Activated B cell treated with CpG ODN at 0.5 μM for 24 hours (primary cell): ENCODE measurements around the gene RFNG. TPM values are rescaled to one million over a fixed set of nuclear protein-coding genes. Genes with fewer than 3 reads are reported as not detected.

Experiments
- ATAC-seq: fragments of 200-7000 bp; cut with Tn5 transposase; one replicate; pipeline ENCODE4 v1.10.0; 2021; ENCODE audit warnings: low read depth, mild to moderate bottlenecking, moderate library complexity
- CTCF ChIA-PET: fragments of 350-600 bp; sonication (Branson Sonifier 250); formaldehyde crosslinking; loops from one replicate; lab custom pipeline; 2021; ENCODE audit warnings: antibody characterized with exemption; lab: Charles Lee
- POLR2A ChIA-PET: fragments of 350-600 bp; sonication (Branson Sonifier 250); formaldehyde crosslinking; loops from one replicate; lab custom pipeline; 2021; ENCODE audit warnings: antibody characterized with exemption; lab: Charles Lee
- DNase-seq: peaks from one replicate; pipeline ENCODE4 v3.0.0; 2022
- H3K27ac Mint-ChIP-seq: one replicate; pipeline ENCODE4 v1.8.0; 2020; ENCODE audit warnings: mixed read lengths
- H3K27me3 Mint-ChIP-seq: one replicate; pipeline ENCODE4 v1.8.0; 2021; ENCODE audit warnings: mixed read lengths
- H3K36me3 Mint-ChIP-seq: one replicate; pipeline ENCODE4 v1.8.0; 2021; ENCODE audit warnings: low read depth, mixed read lengths
- H3K4me1 Mint-ChIP-seq: one replicate; pipeline ENCODE4 v1.8.0; 2021; ENCODE audit warnings: mixed read lengths
- H3K4me3 Mint-ChIP-seq: one replicate; pipeline ENCODE4 v1.8.0; 2020; ENCODE audit warnings: mild to moderate bottlenecking, mixed read lengths
- H3K9me3 Mint-ChIP-seq: one replicate; pipeline ENCODE4 v1.8.0; 2020; ENCODE audit warnings: mixed read lengths
- intact Hi-C: fragments of 100-400 bp; cut with micrococcal nuclease; formaldehyde crosslinking; loops from one replicate; pipeline ENCODE4 v1.15.1; 2024
- total RNA-seq: library from RNA; stranded (reverse); gene quantifications from 2 replicates; pipeline ENCODE4 v1.2.3, GENCODE V29; 2022
- TF ChIP-seq, protein P1 (sequence below): fragments of 200-600 bp; IDR thresholded peaks from one replicate; pipeline ENCODE4 v1.8.0; 2022; ENCODE audit warnings: antibody characterized with exemption, mild to moderate bottlenecking

RFNG gene
- total RNA-seq, 1 donor from 2014 or later: 18.7 TPM

DNA sequence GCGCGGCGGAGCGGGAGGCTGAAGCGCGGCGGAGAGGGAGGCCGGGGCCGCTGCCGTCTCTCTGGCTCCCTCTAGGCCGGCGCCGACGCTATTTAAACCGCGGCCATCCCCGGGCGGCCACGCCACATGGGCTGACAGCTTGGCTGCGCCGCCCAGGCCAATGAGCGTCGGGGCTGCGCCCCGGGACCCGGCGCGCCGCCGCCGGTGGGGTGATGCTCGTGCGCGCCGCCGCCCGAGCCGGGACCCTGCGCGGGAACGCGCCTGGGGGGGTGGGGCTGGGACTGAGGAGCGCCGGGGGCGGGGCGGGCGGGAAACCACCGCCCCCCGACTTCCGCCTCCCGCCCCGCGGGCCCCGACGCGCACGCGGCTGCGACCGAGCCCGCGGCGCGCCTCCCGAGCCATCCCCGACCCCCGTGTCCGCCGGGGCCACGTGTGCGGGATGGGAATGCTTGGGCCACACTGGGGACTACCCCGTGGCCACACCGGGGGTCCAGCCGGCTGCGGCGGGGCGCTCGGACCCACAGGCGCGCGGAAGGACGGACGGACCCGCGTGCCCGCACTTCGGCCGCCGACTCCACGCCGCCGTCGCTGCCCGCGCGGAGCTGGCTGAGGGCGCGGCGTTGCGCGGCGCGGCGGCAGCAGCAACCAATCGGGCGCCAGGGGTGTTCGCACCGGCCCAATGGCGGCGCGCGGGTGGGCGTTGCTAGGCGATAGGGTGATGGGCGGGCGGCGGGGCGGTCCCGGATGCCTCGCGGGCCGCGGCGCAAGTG, 46.7 kb upstream of the RFNG start, which contains the start of gene FASN:
Gene FASN, minus strand, starts transcription at position 68 of the 770 bp plus-strand sequence. CDS start 1,791 bp downstream, outside the sequence.
- intact Hi-C loops: loop anchor here (1.0 to 10.0 kb wide), 11 partner anchors 33 to 654 kb away; partner anchors contain the start of genes ACTG1, ASPSCR1, DCXR and DUS1L
- ATAC-seq: peak; percentile 78

GRCh38 chr17:82097919-82098168, 46.2 kb upstream of the RFNG start:
- H3K36me3 Mint-ChIP-seq: peaks cover 12% of the 10 kb centered on the region
- H3K27ac Mint-ChIP-seq: no peak overlapping the region
- ATAC-seq (no peak), DNase-seq (no peak)
- TF ChIP-seq, protein P1, sequence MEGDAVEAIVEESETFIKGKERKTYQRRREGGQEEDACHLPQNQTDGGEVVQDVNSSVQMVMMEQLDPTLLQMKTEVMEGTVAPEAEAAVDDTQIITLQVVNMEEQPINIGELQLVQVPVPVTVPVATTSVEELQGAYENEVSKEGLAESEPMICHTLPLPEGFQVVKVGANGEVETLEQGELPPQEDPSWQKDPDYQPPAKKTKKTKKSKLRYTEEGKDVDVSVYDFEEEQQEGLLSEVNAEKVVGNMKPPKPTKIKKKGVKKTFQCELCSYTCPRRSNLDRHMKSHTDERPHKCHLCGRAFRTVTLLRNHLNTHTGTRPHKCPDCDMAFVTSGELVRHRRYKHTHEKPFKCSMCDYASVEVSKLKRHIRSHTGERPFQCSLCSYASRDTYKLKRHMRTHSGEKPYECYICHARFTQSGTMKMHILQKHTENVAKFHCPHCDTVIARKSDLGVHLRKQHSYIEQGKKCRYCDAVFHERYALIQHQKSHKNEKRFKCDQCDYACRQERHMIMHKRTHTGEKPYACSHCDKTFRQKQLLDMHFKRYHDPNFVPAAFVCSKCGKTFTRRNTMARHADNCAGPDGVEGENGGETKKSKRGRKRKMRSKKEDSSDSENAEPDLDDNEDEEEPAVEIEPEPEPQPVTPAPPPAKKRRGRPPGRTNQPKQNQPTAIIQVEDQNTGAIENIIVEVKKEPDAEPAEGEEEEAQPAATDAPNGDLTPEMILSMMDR: no peak
- no peaks in the 10 kb centered on the region for H3K27me3 Mint-ChIP-seq
- H3K4me3 Mint-ChIP-seq: peak overlapping the region; percentile 73
- no peaks in the 10 kb centered on the region for H3K9me3 Mint-ChIP-seq
- peaks cover 16% of the 10 kb centered on the region for H3K4me1 Mint-ChIP-seq
- POLR2A ChIA-PET: interaction anchor here (1.0 to 3.5 kb wide), 14 partner anchors 8 to 414 kb away, joined by 3 to 28 read pairs (median 4); partner anchors contain the start of genes ARL16, DCXR, DUS1L and HGS
- intact Hi-C loops: loop anchor here (1.0 to 10.0 kb wide), 11 partner anchors 33 to 654 kb away; partner anchors contain the start of genes ACTG1, ASPSCR1, DCXR and DUS1L
- CTCF ChIA-PET: interaction anchor here (1.5 to 1.8 kb wide), 2 partner anchors 9 to 68 kb away, joined by 4 to 6 read pairs; no protein-coding TSS in a partner anchor

More for the DNA sequence above, 46.7 kb upstream of the RFNG start, which contains the start of gene FASN:
- peak within 1 kb of the TSS; percentile 73 for H3K4me3 Mint-ChIP-seq
- no peak within 1 kb of the TSS for H3K27ac Mint-ChIP-seq
- TF ChIP-seq, protein P1: no peak
- DNase-seq: peak; percentile 90
- H3K36me3 Mint-ChIP-seq: peaks cover 8% of the 10 kb centered on the region
- peaks cover 16% of the 10 kb centered on the region for H3K4me1 Mint-ChIP-seq
- H3K9me3 Mint-ChIP-seq: no peaks in the 10 kb centered on the region
- ChIA-PET CTCF (interaction anchor here (1.2 to 1.8 kb wide), 3 partner anchors 8 to 68 kb away, joined by 4 to 6 read pairs (median 4); partner anchors contain the start of gene DCXR), POLR2A (interaction anchor here (0.6 to 3.5 kb wide), 23 partner anchors 8 to 494 kb away, joined by 3 to 28 read pairs (median 4); partner anchors contain the start of genes ARL16, CCDC137, DCXR and DUS1L)
- no peaks in the 10 kb centered on the region for H3K27me3 Mint-ChIP-seq

GRCh38 chr17:82097184-82097918, 45.7 kb upstream of the RFNG start:
- Mint-ChIP-seq H3K4me3 (peak overlapping the region; percentile 73), H3K4me1 (peaks cover 15% of the 10 kb centered on the region), H3K27ac (no peak overlapping the region), H3K27me3 (no peaks in the 10 kb centered on the region), H3K36me3 (peaks cover 12% of the 10 kb centered on the region), H3K9me3 (no peaks in the 10 kb centered on the region)
- intact Hi-C loops: loop anchor here (5.0 to 10.0 kb wide), 4 partner anchors 135 to 655 kb away; partner anchors contain the start of genes ACTG1, NOTUM, PYCR1 and TBCD
- ChIA-PET CTCF (interaction anchor here (1.5 to 1.8 kb wide), 2 partner anchors 9 to 67 kb away, joined by 4 to 6 read pairs; no protein-coding TSS in a partner anchor), POLR2A (interaction anchor here (1.0 to 3.5 kb wide), 12 partner anchors 8 to 414 kb away, joined by 3 to 28 read pairs (median 4); partner anchors contain the start of genes ARL16, DCXR, DUS1L and HGS)
- ATAC-seq (no peak), DNase-seq (peak; percentile 53)
- TF ChIP-seq, protein P1: no peak

DNA sequence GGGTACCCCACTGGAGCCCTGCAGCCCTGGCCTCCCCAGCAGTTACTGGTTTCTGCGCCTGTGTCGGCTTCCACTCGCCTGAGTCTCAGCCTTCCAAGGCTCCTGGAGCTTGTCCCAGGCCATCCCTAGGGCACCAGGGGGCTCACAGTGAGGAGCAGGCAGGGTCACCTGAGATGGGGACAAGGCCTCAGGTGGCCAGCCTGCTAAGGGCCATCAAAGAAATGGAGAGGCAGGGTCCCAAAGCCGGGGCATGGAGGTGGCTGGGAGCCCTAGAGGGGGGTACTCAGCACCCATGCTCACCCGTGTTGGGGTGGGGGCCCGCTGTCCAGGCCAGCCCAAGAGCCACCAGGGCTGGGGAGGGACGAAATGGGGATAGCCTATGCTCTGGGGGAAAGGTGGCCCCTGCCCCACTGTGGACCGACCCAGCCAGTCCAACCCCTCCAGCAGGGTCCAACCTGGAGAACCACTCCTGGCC, 45.1 kb upstream of the RFNG start:
- POLR2A ChIA-PET: interaction anchor here (3.5 kb wide), 1 partner anchor 10 kb away, joined by 24 read pairs; no protein-coding TSS in a partner anchor
- CTCF ChIA-PET: no interaction called here
- Mint-ChIP-seq H3K27me3 (no peaks in the 10 kb centered on the region), H3K9me3 (no peaks in the 10 kb centered on the region), H3K36me3 (peaks cover 14% of the 10 kb centered on the region), H3K4me3 (peak overlapping the region; percentile 73), H3K4me1 (peaks cover 13% of the 10 kb centered on the region), H3K27ac (no peak overlapping the region)
- intact Hi-C loops: loop anchor here (5.0 to 10.0 kb wide), 4 partner anchors 134 to 656 kb away; partner anchors contain the start of genes ACTG1, NOTUM, PYCR1 and TBCD
- DNase-seq (no peak), ATAC-seq (no peak)
- TF ChIP-seq, protein P1: no peak
